ENCODE measurements around the gene QPRT. TPM values are rescaled to one million over a fixed set of nuclear protein-coding genes. Genes with fewer than 3 reads are reported as not detected.
A peak's percentile ranks its signal among the peaks of the same experiment; 100 is the strongest.
"Not testable (repeated sequence)": the region's sequence is repeated elsewhere in the genome, so short reads cannot be mapped to it uniquely, and the experiment has no call there.

QPRT gene
- total and polyA plus RNA-seq, 12 donors, result 48.8 to 325 (median 130) TPM

- 12 to 14% (median 13%) methylated on average over 14 of the region's 14 CpGs for WGBS, 4 donors
- no peaks in the 10 kb centered on the region for H3K27me3 ChIP-seq
- no peaks in the 10 kb centered on the region for H3K4me1 ChIP-seq (replicated peaks in 1 of 2)
- no peaks in the 10 kb centered on the region for H3K36me3 ChIP-seq (replicated peaks in 1 of 2)
- no peak overlapping the region for H3K4me3 ChIP-seq
- intact Hi-C loops (cut with DNase I), result loop anchor here in 1 of 2 donors (10.0 kb wide), 1 partner anchor 324 kb away; the partner anchor contains the start of gene C16orf92
- H3K9me3 ChIP-seq (replicated peaks in 1 of 3), result no peaks in the 10 kb centered on the region
- TF ChIP-seq POLR2A (IDR thresholded peaks at IDR 0.05), result no peak
- peak; percentile 72 to 94 (median 79) for TF ChIP-seq CTCF (IDR thresholded peaks at IDR 0.05)
- DNase-seq, result peak; percentile 66 to 89 (median 81)
- H3K27ac ChIP-seq, result no peak overlapping the region
Measured at GRCh38 chr16:29700253-29700987, 21.4 kb downstream of the QPRT start.

GRCh38 chr16:29701214-29701555, 22.2 kb downstream of the QPRT start:
- H3K36me3 ChIP-seq (replicated peaks in 1 of 2), result no peaks in the 10 kb centered on the region
- no peak overlapping the region for H3K27ac ChIP-seq
- H3K4me3 ChIP-seq, result no peak overlapping the region
- no peaks in the 10 kb centered on the region for H3K27me3 ChIP-seq
- no peak for DNase-seq
- TF ChIP-seq CTCF (IDR thresholded peaks at IDR 0.05) (no peak), POLR2A (IDR thresholded peaks at IDR 0.05) (no peak)
- intact Hi-C loops (cut with DNase I), result loop anchor here in 1 of 2 donors (10.0 kb wide), 1 partner anchor 324 kb away; the partner anchor contains the start of gene C16orf92
- no peaks in the 10 kb centered on the region for H3K9me3 ChIP-seq (replicated peaks in 1 of 3)
- 70 to 82% (median 77%) methylated on average over 5 of the region's 5 CpGs for WGBS, 4 donors
- no peaks in the 10 kb centered on the region for H3K4me1 ChIP-seq (replicated peaks in 1 of 2)

- no peak overlapping the region for H3K27ac ChIP-seq
- 45 to 67% (median 66%) methylated on average over 13 of the region's 13 CpGs for WGBS, 4 donors
Measured at GRCh38 chr16:29702269-29702668, 23.3 kb downstream of the QPRT start.

GRCh38 chr16:29705030-29705429, 26.1 kb downstream of the QPRT start:
- 59 to 65% (median 60%) methylated on average over 2 of the region's 2 CpGs for WGBS, 4 donors
- intact Hi-C loops (cut with DNase I), result loop anchor here in 1 of 2 donors (10.0 kb wide), 1 partner anchor 320 kb away; the partner anchor contains the start of gene C16orf92
- TF ChIP-seq CTCF (IDR thresholded peaks at IDR 0.05) (no peak), POLR2A (IDR thresholded peaks at IDR 0.05) (no peak)
- no peak overlapping the region for H3K4me3 ChIP-seq
- H3K27ac ChIP-seq, result no peak overlapping the region
- no peaks in the 10 kb centered on the region for H3K9me3 ChIP-seq (replicated peaks in 1 of 3)
- H3K36me3 ChIP-seq (replicated peaks in 1 of 2), result no peaks in the 10 kb centered on the region
- H3K4me1 ChIP-seq (replicated peaks in 1 of 2), result no peaks in the 10 kb centered on the region
- DNase-seq, result no peak
- no peaks in the 10 kb centered on the region for H3K27me3 ChIP-seq

More at GRCh38 chr16:29702269-29702668, 23.3 kb downstream of the QPRT start:
- Histone ChIP-seq H3K4me1 (replicated peaks in 1 of 2) (no peaks in the 10 kb centered on the region), H3K4me3 (no peak overlapping the region), H3K36me3 (replicated peaks in 1 of 2) (no peaks in the 10 kb centered on the region), H3K9me3 (replicated peaks in 1 of 3) (no peaks in the 10 kb centered on the region), H3K27me3 (no peaks in the 10 kb centered on the region)
- intact Hi-C loops (cut with DNase I), result loop anchor here in 1 of 2 donors (10.0 kb wide), 1 partner anchor 323 kb away; the partner anchor contains the start of gene C16orf92
- TF ChIP-seq CTCF (IDR thresholded peaks at IDR 0.05) (no peak), POLR2A (IDR thresholded peaks at IDR 0.05) (no peak)
- no peak for DNase-seq

GRCh38 chr16:29707160-29707559, 28.2 kb downstream of the QPRT start:
- intact Hi-C loops (cut with DNase I), result loop anchor here in 1 of 2 donors (10.0 kb wide), 1 partner anchor 318 kb away; the partner anchor contains the start of gene C16orf92
- not testable (repeated sequence) for H3K27ac ChIP-seq; H3K4me1 ChIP-seq (replicated peaks in 1 of 2); H3K4me3 ChIP-seq; H3K36me3 ChIP-seq (replicated peaks in 1 of 2); H3K9me3 ChIP-seq (replicated peaks in 1 of 3); DNase-seq; H3K27me3 ChIP-seq
- 92 to 100% (median 98%) methylated on average over 1 of the region's 1 CpG for WGBS, 4 donors

All from adrenal gland (tissue), 12 donors.